DND-41 (cell line): ENCODE data around the gene TNFSF9.

Source experiments
- ATAC-seq: fragments of 200-7000 bp; cut with Tn5 transposase; 3 replicates; pipeline ENCODE4 v1.9.1; 2021; ENCODE audit warnings: low read depth; ENCODE audit not compliant: insufficient read depth
- DNase-seq: peaks from one replicate; pipeline ENCODE4 v3.0.0-alpha.2; 2020
- H2AFZ ChIP-seq: 2 replicates; pipeline ENCODE4 v1.6.0; 2012; ENCODE audit warnings: low read depth, low read length
- H3K27ac ChIP-seq: 2 replicates; pipeline ENCODE4 v1.5.1; 2012; ENCODE audit warnings: low read length, inconsistent platforms
- H3K27me3 ChIP-seq: fragments of 200-600 bp; sonication (generic); 2 replicates; pipeline ENCODE4 v1.6.0; 2012; ENCODE audit warnings: low read length, mild to moderate bottlenecking, inconsistent platforms; ENCODE audit not compliant: insufficient read depth, poor library complexity
- H3K36me3 ChIP-seq: 2 replicates; pipeline ENCODE4 v1.5.1; 2012; ENCODE audit warnings: low read length, inconsistent platforms; ENCODE audit not compliant: insufficient read depth
- H3K4me1 ChIP-seq: 2 replicates; pipeline ENCODE4 v1.5.1; 2012; ENCODE audit warnings: mild to moderate bottlenecking, low read length; ENCODE audit not compliant: insufficient read depth
- H3K4me2 ChIP-seq: 2 replicates; pipeline ENCODE4 v1.6.0; 2012; ENCODE audit warnings: mild to moderate bottlenecking, moderate library complexity, low read length, inconsistent platforms; ENCODE audit not compliant: insufficient read depth
- H3K4me3 ChIP-seq, 2 experiments: fragments of 200-600 bp in 1 of 2; shearing (Covaris generic) in 1 of 2; 2 replicates each; pipeline ENCODE4 v1.5.1; 2012 to 2016; ENCODE audit warnings: inconsistent platforms in 2 of 2, low read length in 2 of 2, mild to moderate bottlenecking in 2 of 2, low read depth in 1 of 2, moderate library complexity in 1 of 2
- H3K79me2 ChIP-seq: 2 replicates; pipeline ENCODE4 v1.6.0; 2012; ENCODE audit warnings: low read length, inconsistent platforms; ENCODE audit not compliant: insufficient read depth
- H3K9ac ChIP-seq: 2 replicates; pipeline ENCODE4 v1.6.0; 2012; ENCODE audit warnings: low read depth, mild to moderate bottlenecking, inconsistent platforms, low read length, moderate library complexity
- H3K9me3 ChIP-seq: 2 replicates; pipeline ENCODE4 v1.5.1; 2012; ENCODE audit warnings: low read length, moderate library complexity, mild to moderate bottlenecking, inconsistent platforms; ENCODE audit not compliant: insufficient read depth, severe bottlenecking
- H4K20me1 ChIP-seq: 2 replicates; pipeline ENCODE4 v1.6.0; 2012; ENCODE audit warnings: low read length; ENCODE audit not compliant: insufficient read depth
- CTCF ChIP-seq: IDR thresholded peaks from 2 replicates; pipeline ENCODE4 v1.5.1; 2012; ENCODE audit warnings: borderline replicate concordance, low read length, moderate library complexity, mild to moderate bottlenecking; ENCODE audit not compliant: poor library complexity, severe bottlenecking; ENCODE audit errors: extremely low read depth
- EZH2 ChIP-seq: IDR thresholded peaks from 3 replicates; pipeline ENCODE4 v1.6.1; 2012; ENCODE audit warnings: borderline replicate concordance, low read depth, mild to moderate bottlenecking, moderate library complexity, low read length, inconsistent platforms; ENCODE audit not compliant: severe bottlenecking

The TNFSF9 gene

DNA sequence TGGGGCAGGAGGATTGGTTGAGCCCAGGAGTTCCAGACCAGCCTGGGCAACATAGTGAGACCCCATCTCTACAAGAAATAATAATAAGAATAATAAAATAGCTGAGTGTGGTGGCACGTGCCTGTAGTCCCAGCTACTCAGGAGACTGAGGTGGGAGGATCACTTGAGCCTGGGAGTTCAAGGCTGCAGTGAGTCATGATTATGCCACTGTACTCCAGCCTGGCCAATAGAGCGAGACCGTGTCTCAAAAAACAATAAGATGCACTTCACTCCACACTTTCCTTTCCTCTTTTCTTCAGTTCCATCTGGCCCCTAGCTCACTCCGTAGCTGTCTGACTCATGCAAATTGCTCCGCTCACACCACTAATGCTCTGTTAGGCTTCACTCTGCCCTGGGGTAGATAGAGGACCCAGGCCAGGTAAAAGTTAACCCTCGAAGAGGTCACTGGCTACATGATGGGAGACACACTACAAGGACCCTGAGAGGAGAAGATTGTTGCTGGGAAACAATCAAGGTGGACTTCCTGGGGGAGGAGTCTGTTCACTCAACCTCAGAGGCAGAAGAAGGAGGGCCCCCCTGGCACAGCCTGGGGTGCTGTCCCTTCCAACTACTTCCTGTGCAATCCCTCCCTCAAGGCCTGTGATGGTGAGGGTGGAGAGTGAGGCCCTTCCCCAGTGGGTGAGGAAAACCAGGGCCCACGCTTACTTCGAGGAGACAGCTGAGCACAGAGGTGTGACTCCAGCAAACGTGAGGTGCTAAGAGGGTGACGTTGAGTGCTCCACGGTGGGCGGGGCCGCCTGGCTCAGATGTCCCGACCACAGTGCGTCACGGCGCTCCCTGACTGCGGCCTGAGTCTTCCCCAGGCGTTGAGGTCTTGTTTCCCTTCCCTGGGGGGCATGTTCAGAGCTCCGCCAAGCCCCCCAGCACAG lies 8.8 kb upstream of the TNFSF9 start:
- DNase-seq = peak; percentile 20
- H3K79me2 ChIP-seq = no peaks in the 10 kb centered on the region
- H3K27me3 ChIP-seq = no peaks in the 10 kb centered on the region
- no peaks in the 10 kb centered on the region for H3K36me3 ChIP-seq
- no peak overlapping the region for H3K4me3 ChIP-seq
- no peak overlapping the region for H3K27ac ChIP-seq
- peak; percentile 35; the same call in 1 of the 3 replicates for ATAC-seq
- no peaks in the 10 kb centered on the region for H3K9me3 ChIP-seq
- H4K20me1 ChIP-seq = no peaks in the 10 kb centered on the region
- H3K4me1 ChIP-seq = peaks cover 22% of the 10 kb centered on the region
- no peak overlapping the region for H3K9ac ChIP-seq
- no peak overlapping the region for H3K4me2 ChIP-seq
- TF ChIP-seq CTCF (no peak), EZH2 (no peak)
- no peak overlapping the region for H2AFZ ChIP-seq

DNA sequence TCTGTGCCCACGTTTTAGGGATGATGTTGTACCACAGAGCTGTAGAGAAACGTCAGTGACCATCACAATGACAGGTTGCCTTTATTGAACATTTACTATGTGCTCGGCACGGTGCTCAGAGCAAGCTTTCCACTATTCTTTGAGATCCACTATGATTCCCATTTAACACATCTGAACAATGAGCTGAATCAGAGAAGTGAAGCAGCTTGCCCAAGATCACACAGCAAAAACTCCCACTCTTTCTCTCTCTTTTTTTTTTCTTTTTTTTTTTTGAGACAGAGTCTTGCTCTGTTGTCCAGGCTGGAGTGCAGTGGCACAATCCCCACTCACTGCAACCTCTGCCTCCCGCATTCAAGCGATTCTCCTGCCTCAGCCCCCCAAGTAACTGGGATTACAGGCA lies 8.1 kb upstream of the TNFSF9 start:
- no peak overlapping the region for H3K4me3 ChIP-seq
- no peak for ATAC-seq
- H3K9ac ChIP-seq = no peak overlapping the region
- DNase-seq = no peak
- H3K36me3 ChIP-seq = no peaks in the 10 kb centered on the region
- no peak for TF ChIP-seq EZH2
- TF ChIP-seq CTCF = no peak
- no peaks in the 10 kb centered on the region for H3K27me3 ChIP-seq
- peaks cover 14% of the 10 kb centered on the region for H3K4me1 ChIP-seq
- H3K27ac ChIP-seq = no peak overlapping the region
- no peak overlapping the region for H3K4me2 ChIP-seq
- H3K9me3 ChIP-seq = no peaks in the 10 kb centered on the region
- H2AFZ ChIP-seq = no peak overlapping the region
- no peaks in the 10 kb centered on the region for H3K79me2 ChIP-seq
- H4K20me1 ChIP-seq = no peaks in the 10 kb centered on the region

DNA sequence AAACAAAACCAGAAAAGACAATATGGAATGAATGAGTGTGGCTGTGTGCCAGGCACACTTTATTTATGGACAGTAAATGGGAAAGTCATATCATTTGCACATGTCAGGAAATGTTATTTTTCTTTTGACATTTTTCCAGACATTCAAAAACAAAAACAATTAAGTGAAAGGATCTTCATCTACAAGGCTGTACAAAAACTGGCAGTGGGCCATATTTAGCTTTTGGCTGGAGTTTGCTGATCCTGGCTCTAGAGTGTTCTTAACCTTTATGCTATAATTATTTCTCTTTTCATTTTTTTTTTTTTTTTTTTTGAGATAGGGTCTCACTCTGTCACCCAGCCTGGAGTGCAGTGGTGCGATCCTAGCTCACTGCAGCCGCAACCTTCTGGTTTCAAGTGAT lies 6.5 kb upstream of the TNFSF9 start:
- DNase-seq = no peak
- Histone ChIP-seq H3K4me2 (no peak overlapping the region), H3K27me3 (no peaks in the 10 kb centered on the region), H3K79me2 (no peaks in the 10 kb centered on the region), H3K4me1 (peaks cover 5% of the 10 kb centered on the region; the same call in 1 of the 2 replicates), H3K9ac (no peak overlapping the region), H3K4me3 (no peak overlapping the region), H2AFZ (no peak overlapping the region), H3K27ac (no peak overlapping the region), H3K36me3 (no peaks in the 10 kb centered on the region), H3K9me3 (no peaks in the 10 kb centered on the region), H4K20me1 (no peaks in the 10 kb centered on the region)
- no peak for TF ChIP-seq CTCF
- no peak for TF ChIP-seq EZH2
- ATAC-seq = no peak
